IMR-90 (cell line): ENCODE results near the gene SP7. TPM values are rescaled to one million over a fixed set of nuclear protein-coding genes. Genes with fewer than 3 reads are reported as not detected.

Experiments used
- ATAC-seq: fragments of 200-7000 bp; cut with Tn5 transposase; 2 replicates; pipeline ENCODE4 v1.9.1; 2020; ENCODE audit warnings: low read depth, mild to moderate bottlenecking, moderate library complexity
- BruUV-seq: library from RNA; stranded (reverse); fragments of 400-500 nt; replicated peaks from 2 replicates; lab custom pipeline; 2021; lab: Mats Ljungman, UMichigan
- CTCF ChIA-PET: fragments of 300-600 bp; formaldehyde crosslinking; extraction: SDS; loops from one replicate; lab custom pipeline; 2021; ENCODE audit warnings: antibody characterized with exemption; lab: Yijun Ruan, JAX
- POLR2A ChIA-PET: fragments of 300-600 bp; sonication (Branson Sonifier 250); formaldehyde crosslinking; loops from one replicate; lab custom pipeline; 2022; ENCODE audit warnings: antibody characterized with exemption; ENCODE audit not compliant: unreplicated experiment; lab: Charles Lee
- DNase-seq: peaks from one replicate; pipeline ENCODE4 v3.0.0; 2013
- H2AFZ ChIP-seq: replicated peaks from 2 replicates; pipeline ENCODE3; 2013; ENCODE audit warnings: low read length, mild to moderate bottlenecking; ENCODE audit not compliant: poor library complexity
- H2AK5ac ChIP-seq: 2 replicates; pipeline ENCODE4 v1.6.1; 2013; ENCODE audit warnings: low read depth, low read length, inconsistent platforms
- H2AK9ac ChIP-seq: replicated peaks from 2 replicates; pipeline ENCODE3; 2013; ENCODE audit warnings: mild to moderate bottlenecking, low read depth, low read length, moderate library complexity; ENCODE audit not compliant: poor library complexity
- H2BK120ac ChIP-seq: 2 replicates; pipeline ENCODE4 v1.6.1; 2013; ENCODE audit warnings: low read depth, low read length, inconsistent platforms
- H2BK15ac ChIP-seq: 3 replicates; pipeline ENCODE4 v1.6.1; 2013; ENCODE audit warnings: low read depth, low read length, inconsistent platforms
- H2BK20ac ChIP-seq: 2 replicates; pipeline ENCODE4 v1.6.1; 2013; ENCODE audit warnings: low read depth, mild to moderate bottlenecking, inconsistent platforms, low read length, moderate library complexity
- H2BK5ac ChIP-seq: 2 replicates; pipeline ENCODE4 v1.6.1; 2013; ENCODE audit warnings: mild to moderate bottlenecking, low read depth, low read length, inconsistent platforms; ENCODE audit not compliant: poor library complexity, severe bottlenecking
- H3K14ac ChIP-seq: replicated peaks from 2 replicates; pipeline ENCODE4 v1.6.1; 2013; ENCODE audit warnings: low read depth, low read length, inconsistent platforms
- H3K18ac ChIP-seq: 2 replicates; pipeline ENCODE4 v1.6.1; 2013; ENCODE audit warnings: low read depth, low read length, control low read depth
- H3K23ac ChIP-seq: 2 replicates; pipeline ENCODE4 v1.6.1; 2013; ENCODE audit warnings: low read depth, low read length, inconsistent platforms
- H3K27ac ChIP-seq: 2 replicates; pipeline ENCODE4 v1.5.1; 2013; ENCODE audit warnings: mild to moderate bottlenecking, control low read depth, low read length; ENCODE audit not compliant: insufficient read depth
- H3K27me3 ChIP-seq: 2 replicates; pipeline ENCODE4 v1.6.1; 2013; ENCODE audit warnings: low read length; ENCODE audit not compliant: control insufficient read depth, insufficient read depth
- H3K36me3 ChIP-seq: 2 replicates; pipeline ENCODE4 v1.6.1; 2013; ENCODE audit warnings: low read length, mixed read lengths; ENCODE audit not compliant: control insufficient read depth, insufficient read depth
- H3K4ac ChIP-seq: 2 replicates; pipeline ENCODE4 v1.6.1; 2013; ENCODE audit warnings: low read depth, low read length, inconsistent platforms
- H3K4me1 ChIP-seq: 2 replicates; pipeline ENCODE4 v1.6.1; 2013; ENCODE audit warnings: low read length, mixed read lengths; ENCODE audit not compliant: control insufficient read depth, insufficient read depth
- H3K4me2 ChIP-seq: 2 replicates; pipeline ENCODE4 v1.6.1; 2013; ENCODE audit warnings: low read depth, mild to moderate bottlenecking, control low read depth, low read length, moderate library complexity
- H3K4me3 ChIP-seq: 2 replicates; pipeline ENCODE4 v1.5.1; 2013; ENCODE audit warnings: low read depth, mild to moderate bottlenecking, control low read depth, low read length, moderate library complexity; ENCODE audit not compliant: insufficient read depth
- H3K56ac ChIP-seq: 2 replicates; pipeline ENCODE4 v1.6.1; 2013; ENCODE audit warnings: low read length, inconsistent platforms; ENCODE audit not compliant: insufficient read depth; ENCODE audit errors: extremely low read depth
- H3K79me1 ChIP-seq, 2 experiments: 2 replicates each; pipeline ENCODE4 v1.6.1; 2013; ENCODE audit warnings: low read length in 2 of 2, inconsistent platforms in 1 of 2, low read depth in 1 of 2
- H3K9ac ChIP-seq: 2 replicates; pipeline ENCODE4 v1.6.1; 2013; ENCODE audit warnings: low read depth, low read length, control low read depth
- H3K9me1 ChIP-seq: 2 replicates; pipeline ENCODE4 v1.6.1; 2013; ENCODE audit warnings: low read length, inconsistent platforms; ENCODE audit not compliant: insufficient read depth
- H3K9me3 ChIP-seq: 2 replicates; pipeline ENCODE4 v1.6.1; 2013; ENCODE audit warnings: low read length; ENCODE audit not compliant: control insufficient read depth, insufficient read depth
- H4K20me1 ChIP-seq: 2 replicates; pipeline ENCODE4 v1.6.1; 2013; ENCODE audit warnings: low read length, inconsistent platforms; ENCODE audit not compliant: insufficient read depth
- H4K5ac ChIP-seq: 2 replicates; pipeline ENCODE4 v1.6.1; 2013; ENCODE audit warnings: mild to moderate bottlenecking, low read depth, low read length, control low read depth
- H4K8ac ChIP-seq, 2 experiments: 2 replicates each; pipeline ENCODE4 v1.6.1; 2013; ENCODE audit warnings: low read depth in 2 of 2, low read length in 2 of 2, control low read depth in 1 of 2, inconsistent platforms in 1 of 2
- H4K91ac ChIP-seq: 2 replicates; pipeline ENCODE4 v1.6.1; 2013; ENCODE audit warnings: low read depth, low read length, inconsistent platforms; ENCODE audit not compliant: insufficient read depth
- CHD1 ChIP-seq: IDR thresholded peaks from 2 replicates; pipeline ENCODE4 v1.6.1; 2012; ENCODE audit warnings: low read depth, low read length, improper control_type of control experiment
- FOS ChIP-seq: fragments of 150-350 bp; IDR thresholded peaks from 2 replicates; pipeline ENCODE4 v1.6.1; 2016; ENCODE audit warnings: low read depth, low read length
- MAZ ChIP-seq: IDR thresholded peaks from 2 replicates; pipeline ENCODE4 v1.6.1; 2012; ENCODE audit warnings: low read depth, mild to moderate bottlenecking, low read length, improper control_type of control experiment, moderate library complexity, borderline replicate concordance
- MXI1 ChIP-seq: IDR thresholded peaks from 2 replicates; pipeline ENCODE4 v1.6.1; 2012; ENCODE audit warnings: low read depth, mild to moderate bottlenecking, low read length, moderate library complexity, borderline replicate concordance
- NFE2L2 ChIP-seq: fragments of 150-350 bp; IDR thresholded peaks from 2 replicates; pipeline ENCODE4 v1.6.1; 2016; ENCODE audit warnings: low read depth, mild to moderate bottlenecking, low read length
- POLR2A ChIP-seq: IDR thresholded peaks from 2 replicates; pipeline ENCODE4 v1.6.1; 2012; ENCODE audit warnings: mild to moderate bottlenecking, low read depth, low read length
- RAD21 ChIP-seq: IDR thresholded peaks from 2 replicates; pipeline ENCODE4 v1.6.1; 2012; ENCODE audit warnings: low read length, improper control_type of control experiment
- RCOR1 ChIP-seq: IDR thresholded peaks from 2 replicates; pipeline ENCODE4 v1.6.1; 2012; ENCODE audit warnings: mild to moderate bottlenecking, low read length, improper control_type of control experiment; ENCODE audit not compliant: insufficient replicate concordance
- RFX5 ChIP-seq: IDR thresholded peaks from 2 replicates; pipeline ENCODE4 v1.8.0; 2012; ENCODE audit warnings: low read depth, mild to moderate bottlenecking, low read length, moderate library complexity
- SMC3 ChIP-seq: fragments of 150-350 bp; IDR thresholded peaks from 2 replicates; pipeline ENCODE4 v1.6.1; 2016; ENCODE audit warnings: low read depth, mild to moderate bottlenecking, antibody characterized with exemption, low read length, moderate library complexity
- WGBS, 2 experiments: methylation state at CpG; one replicate each; pipeline versions ENCODE4 v1.1.5 to v1.1.7; 2013; ENCODE audit warnings: missing lambda C conversion rate in 2 of 2; ENCODE audit not compliant: insufficient read length in 1 of 2; ENCODE audit errors: extremely low coverage in 2 of 2; 5-methylcytosine and 5-hydroxymethylcytosine counted together
- dilution Hi-C: fragments of 300-500 bp; cut with HindIII; formaldehyde crosslinking; loops from one replicate; pipeline ENCODE4 v1.14.3; 2018; ENCODE audit warnings: low sequenced_read_pairs; ENCODE audit not compliant: unreplicated experiment
- in situ Hi-C: fragments of 300-500 bp; cut with MboI; formaldehyde crosslinking; loops from 3 replicates; pipeline ENCODE4 v1.14.3; 2019; ENCODE audit warnings: low sequenced_read_pairs, inconsistent platforms, mixed read lengths
- intact Hi-C: fragments of 100-400 bp; cut with micrococcal nuclease; formaldehyde crosslinking; loops from 2 replicates; pipeline ENCODE4 v1.10.0; 2022
- polyA plus RNA-seq, 3 experiments: library from polyadenylated mRNA; depleted of rRNA; stranded (reverse); fragments of >200 nt; gene quantifications; 2 replicates each; pipeline ENCODE4 v1.2.3, GENCODE V29; 2012; ENCODE audit warnings: low replicate concordance in 1 of 3
- total RNA-seq: library from RNA; depleted of rRNA; stranded (reverse); fragments of >200 nt; gene quantifications from 2 replicates; pipeline ENCODE4 v1.2.3, GENCODE V29; 2012
- TF ChIP-seq, protein P1 (sequence below): fragments of 150-350 bp; IDR thresholded peaks from 2 replicates; pipeline ENCODE4 v1.6.1; 2017; ENCODE audit warnings: mild to moderate bottlenecking, antibody characterized with exemption, low read length, low read depth
- TF ChIP-seq, protein P2 (sequence below): fragments of 150-350 bp; IDR thresholded peaks from 2 replicates; pipeline ENCODE4 v1.6.1; 2016; ENCODE audit warnings: low read depth, mild to moderate bottlenecking, low read length, moderate library complexity, borderline replicate concordance
- TF ChIP-seq, protein P3 (sequence below): conservative IDR thresholded peaks from 2 replicates; pipeline ENCODE4 v1.5.1; 2012; ENCODE audit warnings: mild to moderate bottlenecking, low read depth, low read length, improper control_type of control experiment

SP7 gene
- total and polyA plus RNA-seq, 2 of the 4 experiments (the other 2 are of a cell fraction): not detected

DNA sequence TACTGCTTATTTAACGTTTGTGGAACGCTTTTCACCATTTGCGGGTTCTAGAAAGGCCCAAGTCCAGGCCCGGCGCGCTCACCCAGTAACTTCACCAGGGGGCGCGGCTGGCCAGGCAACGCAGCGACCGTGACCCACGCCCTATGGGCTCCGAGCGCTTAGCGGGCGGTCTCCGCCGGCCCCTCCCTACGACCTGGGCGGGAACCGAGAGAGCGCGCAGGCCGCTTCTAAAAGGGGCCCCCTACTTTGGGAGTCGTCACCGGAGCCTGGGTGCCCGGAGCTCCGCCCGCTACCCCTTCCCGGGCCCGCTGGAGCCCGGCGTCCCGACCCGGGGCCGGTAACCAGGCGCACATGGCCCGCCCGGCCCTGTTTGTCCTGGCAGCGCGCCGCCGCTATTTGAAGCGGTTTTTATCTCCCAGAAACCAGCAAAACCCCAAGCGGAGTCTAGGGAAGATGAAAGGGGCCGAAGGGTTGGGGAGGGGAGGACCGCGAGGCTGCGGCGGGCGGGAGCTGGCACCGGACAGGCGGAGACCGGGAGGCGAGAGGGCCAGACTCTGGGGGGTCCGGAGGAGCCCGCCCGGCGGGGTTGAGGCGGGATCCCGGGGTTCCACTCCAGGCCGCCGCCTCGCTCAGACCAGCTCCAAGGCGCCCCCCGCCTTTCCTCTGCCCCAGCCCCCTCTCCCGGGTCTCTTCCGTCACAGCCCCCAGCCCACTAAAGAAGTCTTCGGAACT, 11.2 kb downstream of the SP7 start:
- Histone ChIP-seq H3K36me3 (no peaks in the 10 kb centered on the region), H2BK120ac (peak overlapping the region; percentile 80), H3K27me3 (peaks cover 14% of the 10 kb centered on the region; the same call in 1 of the 2 replicates), H3K14ac (peak overlapping the region; percentile 93), H3K4me2 (peak overlapping the region; percentile 71), H3K9me3 (no peaks in the 10 kb centered on the region), H4K5ac (peak overlapping the region; percentile 86), H3K27ac (peak overlapping the region; percentile 75), H3K79me1 (peaks cover 10 to 17% of the 10 kb centered on the region in 2 experiments), H2BK5ac (peak overlapping the region; percentile 42), H4K91ac (peak overlapping the region; percentile 85), H4K20me1 (no peaks in the 10 kb centered on the region), H2BK20ac (no peak overlapping the region), H2BK15ac (peak overlapping the region; percentile 95; the same call in 2 of the 3 replicates), H2AK9ac (peak overlapping the region; percentile 80), H3K9ac (peak overlapping the region; percentile 81), H3K56ac (peak overlapping the region; percentile 30; the same call in 1 of the 2 replicates), H3K4me3 (peak overlapping the region; percentile 50), H4K8ac (peak overlapping the region; percentile 95 to 99), H3K4me1 (peaks cover 12% of the 10 kb centered on the region), H3K18ac (no peak overlapping the region; the same call in 1 of the 2 replicates), H3K4ac (peak overlapping the region; percentile 91), H3K9me1 (peaks cover 9% of the 10 kb centered on the region; the same call in 1 of the 2 replicates), H3K23ac (peak overlapping the region; percentile 61; the same call in 1 of the 2 replicates), H2AK5ac (peak overlapping the region; percentile 86), H2AFZ (peak overlapping the region; percentile 96)
- in situ Hi-C loops (loop anchor here (10.0 kb wide), 1 partner anchor 180 kb away; the partner anchor contains the start of genes NPFF and TARBP2), intact Hi-C loops (loop anchor here (1.0 to 10.0 kb wide), 4 partner anchors 20 to 183 kb away; no protein-coding TSS in a partner anchor), dilution Hi-C loops (no loop called here)
- 0% methylated on average over 20 of the region's 69 CpGs; no CpG with 5 or more reads in 1 of the 2 experiments for WGBS, 2 experiments
- no TSS peak for BruUV-seq
- CTCF ChIA-PET: interaction anchor here (0.6 to 2.5 kb wide), 6 partner anchors 9 to 183 kb away, joined by 3 to 11 read pairs (median 6); no protein-coding TSS in a partner anchor
- peak; percentile 84 for ATAC-seq
- peak; percentile 84 for DNase-seq
- POLR2A ChIA-PET: no interaction called here
- TF ChIP-seq RCOR1 (no peak), RFX5 (no peak), POLR2A (0 out of 2 replicates have a peak, but pooled peaks have one; percentile 49), RAD21 (peak; percentile 88), NFE2L2 (no peak), CHD1 (no peak), FOS (no peak), MXI1 (peak; percentile 88; the same call in 1 of the 2 replicates), MAZ (peak; percentile 70; the same call in 1 of the 2 replicates), SMC3 (peak; percentile 77)
- TF ChIP-seq, protein P1, sequence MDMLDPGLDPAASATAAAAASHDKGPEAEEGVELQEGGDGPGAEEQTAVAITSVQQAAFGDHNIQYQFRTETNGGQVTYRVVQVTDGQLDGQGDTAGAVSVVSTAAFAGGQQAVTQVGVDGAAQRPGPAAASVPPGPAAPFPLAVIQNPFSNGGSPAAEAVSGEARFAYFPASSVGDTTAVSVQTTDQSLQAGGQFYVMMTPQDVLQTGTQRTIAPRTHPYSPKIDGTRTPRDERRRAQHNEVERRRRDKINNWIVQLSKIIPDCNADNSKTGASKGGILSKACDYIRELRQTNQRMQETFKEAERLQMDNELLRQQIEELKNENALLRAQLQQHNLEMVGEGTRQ: 0 out of 2 replicates have a peak, but pooled peaks have one; percentile 5
- TF ChIP-seq, protein P2, sequence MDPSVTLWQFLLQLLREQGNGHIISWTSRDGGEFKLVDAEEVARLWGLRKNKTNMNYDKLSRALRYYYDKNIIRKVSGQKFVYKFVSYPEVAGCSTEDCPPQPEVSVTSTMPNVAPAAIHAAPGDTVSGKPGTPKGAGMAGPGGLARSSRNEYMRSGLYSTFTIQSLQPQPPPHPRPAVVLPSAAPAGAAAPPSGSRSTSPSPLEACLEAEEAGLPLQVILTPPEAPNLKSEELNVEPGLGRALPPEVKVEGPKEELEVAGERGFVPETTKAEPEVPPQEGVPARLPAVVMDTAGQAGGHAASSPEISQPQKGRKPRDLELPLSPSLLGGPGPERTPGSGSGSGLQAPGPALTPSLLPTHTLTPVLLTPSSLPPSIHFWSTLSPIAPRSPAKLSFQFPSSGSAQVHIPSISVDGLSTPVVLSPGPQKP: no peak
- TF ChIP-seq, protein P3, sequence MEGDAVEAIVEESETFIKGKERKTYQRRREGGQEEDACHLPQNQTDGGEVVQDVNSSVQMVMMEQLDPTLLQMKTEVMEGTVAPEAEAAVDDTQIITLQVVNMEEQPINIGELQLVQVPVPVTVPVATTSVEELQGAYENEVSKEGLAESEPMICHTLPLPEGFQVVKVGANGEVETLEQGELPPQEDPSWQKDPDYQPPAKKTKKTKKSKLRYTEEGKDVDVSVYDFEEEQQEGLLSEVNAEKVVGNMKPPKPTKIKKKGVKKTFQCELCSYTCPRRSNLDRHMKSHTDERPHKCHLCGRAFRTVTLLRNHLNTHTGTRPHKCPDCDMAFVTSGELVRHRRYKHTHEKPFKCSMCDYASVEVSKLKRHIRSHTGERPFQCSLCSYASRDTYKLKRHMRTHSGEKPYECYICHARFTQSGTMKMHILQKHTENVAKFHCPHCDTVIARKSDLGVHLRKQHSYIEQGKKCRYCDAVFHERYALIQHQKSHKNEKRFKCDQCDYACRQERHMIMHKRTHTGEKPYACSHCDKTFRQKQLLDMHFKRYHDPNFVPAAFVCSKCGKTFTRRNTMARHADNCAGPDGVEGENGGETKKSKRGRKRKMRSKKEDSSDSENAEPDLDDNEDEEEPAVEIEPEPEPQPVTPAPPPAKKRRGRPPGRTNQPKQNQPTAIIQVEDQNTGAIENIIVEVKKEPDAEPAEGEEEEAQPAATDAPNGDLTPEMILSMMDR: peak; percentile 88
